ENCODE data around the gene LCAT.

LCAT gene

GRCh38 chr16:67968400-67969253, 24.7 kb upstream of the LCAT start, which contains the start of gene SLC12A4:
Gene SLC12A4 (minus strand): TSS chr16:67968637. CDS start chr16:67968553, 84 bp downstream.
- peak; percentile 85 for DNase-seq

GRCh38 chr16:67967958-67968399, 24.1 kb upstream of the LCAT start:
- DNase-seq = peak; percentile 21

GRCh38 chr16:67967183-67967957, 23.4 kb upstream of the LCAT start:
- DNase-seq = peak; percentile 69

GRCh38 chr16:67966549-67967182, 22.7 kb upstream of the LCAT start:
- no peak for DNase-seq

GRCh38 chr16:67965668-67966548, 22.0 kb upstream of the LCAT start:
- no peak for DNase-seq

GRCh38 chr16:67964477-67965131, 20.7 kb upstream of the LCAT start:
- no peak for DNase-seq

GRCh38 chr16:67963662-67964321, 19.9 kb upstream of the LCAT start:
- DNase-seq = no peak

GRCh38 chr16:67963292-67963661, 19.4 kb upstream of the LCAT start:
- no peak for DNase-seq

GRCh38 chr16:67962135-67962534, 18.2 kb upstream of the LCAT start:
- no peak for DNase-seq

GRCh38 chr16:67961551-67961957, 17.6 kb upstream of the LCAT start:
- DNase-seq = no peak

GRCh38 chr16:67959536-67960329, 15.8 kb upstream of the LCAT start:
- DNase-seq = no peak

- DNase-seq = no peak
Measured at GRCh38 chr16:67957622-67958021, 13.7 kb upstream of the LCAT start.

- no peak for DNase-seq
Measured at GRCh38 chr16:67954421-67955196, 10.7 kb upstream of the LCAT start.

- no peak for DNase-seq
Measured at GRCh38 chr16:67953641-67954375, 9.9 kb upstream of the LCAT start.

GRCh38 chr16:67951485-67951884, 7.6 kb upstream of the LCAT start:
- no peak for DNase-seq

GRCh38 chr16:67950335-67950843, 6.5 kb upstream of the LCAT start:
- DNase-seq = no peak

GRCh38 chr16:67949645-67950044, 5.7 kb upstream of the LCAT start:
- no peak for DNase-seq

- DNase-seq = no peak
Measured at GRCh38 chr16:67948015-67948414, 4.1 kb upstream of the LCAT start.

Data from NCI-H82 (cell line).